ENCODE data around the gene SUFU.

DNA sequence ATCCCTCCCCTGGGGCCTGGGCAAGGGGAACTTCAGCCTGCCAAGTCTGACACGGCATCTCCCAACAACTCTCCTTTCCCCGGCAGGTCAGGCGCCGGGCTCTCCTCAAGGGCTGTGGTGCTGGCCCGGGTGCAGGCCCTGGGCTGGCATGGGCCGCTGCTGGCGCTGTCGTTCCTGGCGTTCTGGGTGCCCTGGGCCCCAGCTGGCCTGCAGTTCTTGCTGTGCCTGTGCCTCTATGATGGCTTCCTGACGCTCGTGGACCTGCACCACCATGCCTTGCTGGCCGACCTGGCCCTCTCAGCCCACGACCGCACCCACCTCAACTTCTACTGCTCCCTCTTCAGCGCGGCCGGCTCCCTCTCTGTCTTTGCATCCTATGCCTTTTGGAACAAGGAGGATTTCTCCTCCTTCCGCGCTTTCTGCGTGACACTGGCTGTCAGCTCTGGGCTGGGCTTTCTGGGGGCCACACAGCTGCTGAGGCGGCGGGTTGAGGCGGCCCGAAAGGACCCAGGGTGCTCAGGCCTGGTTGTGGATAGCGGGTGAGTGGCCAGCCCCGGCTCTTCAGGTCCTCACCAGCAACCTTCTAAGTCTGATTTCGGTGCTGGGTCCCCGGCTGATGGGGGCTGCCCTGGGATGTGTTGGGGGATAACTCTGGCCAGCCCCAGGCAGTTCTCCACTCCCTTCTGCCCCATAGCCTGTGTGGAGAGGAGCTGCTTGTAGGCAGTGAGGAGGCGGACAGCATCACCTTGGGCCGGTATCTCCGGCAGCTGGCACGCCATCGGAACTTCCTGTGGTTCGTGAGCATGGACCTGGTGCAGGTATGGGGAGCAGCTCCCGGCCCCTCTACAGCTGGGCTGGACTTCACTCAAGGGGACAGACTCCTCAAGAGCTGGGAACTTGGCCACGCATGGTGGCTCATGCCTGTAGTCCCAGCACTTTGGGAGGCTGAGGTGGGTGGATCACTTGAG, 32.9 kb upstream of the SUFU start:
- no peak for TF ChIP-seq L3MBTL2 (conservative IDR thresholded peaks at IDR 0.05)
- TF ChIP-seq, protein P1, sequence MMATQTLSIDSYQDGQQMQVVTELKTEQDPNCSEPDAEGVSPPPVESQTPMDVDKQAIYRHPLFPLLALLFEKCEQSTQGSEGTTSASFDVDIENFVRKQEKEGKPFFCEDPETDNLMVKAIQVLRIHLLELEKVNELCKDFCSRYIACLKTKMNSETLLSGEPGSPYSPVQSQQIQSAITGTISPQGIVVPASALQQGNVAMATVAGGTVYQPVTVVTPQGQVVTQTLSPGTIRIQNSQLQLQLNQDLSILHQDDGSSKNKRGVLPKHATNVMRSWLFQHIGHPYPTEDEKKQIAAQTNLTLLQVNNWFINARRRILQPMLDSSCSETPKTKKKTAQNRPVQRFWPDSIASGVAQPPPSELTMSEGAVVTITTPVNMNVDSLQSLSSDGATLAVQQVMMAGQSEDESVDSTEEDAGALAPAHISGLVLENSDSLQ (IDR thresholded peaks at IDR 0.05): no peak
- no peak for TF ChIP-seq SP1 (IDR thresholded peaks at IDR 0.05)
- TF ChIP-seq ZNF384 (IDR thresholded peaks at IDR 0.05): no peak
- TF ChIP-seq SUZ12 (IDR thresholded peaks at IDR 0.05): no peak
- no peak for TF ChIP-seq ARNT (IDR thresholded peaks at IDR 0.05)
- no peak for TF ChIP-seq FOXM1 (IDR thresholded peaks at IDR 0.05; ENCODE audit: borderline replicate concordance)
- no peak for TF ChIP-seq FOXA1 (IDR thresholded peaks at IDR 0.05)
- no peak for TF ChIP-seq BHLHE40 (IDR thresholded peaks at IDR 0.05; ENCODE audit: borderline replicate concordance)
- TF ChIP-seq ELF4 (IDR thresholded peaks at IDR 0.05): no peak
